A549 treated with DMSO at 1 μM for 4 hours (cell line): ENCODE data around the gene IL18BP. TPM values are rescaled to one million over a fixed set of nuclear protein-coding genes. Genes with fewer than 3 reads are reported as not detected.

ENCODE experiments used
- total RNA-seq: library from RNA; stranded (reverse); fragments of 200-300 nt; extraction: Qiagen RNA extraction; gene quantifications from 5 replicates; pipeline ENCODE4 v1.2.3, GENCODE V29; 2022; ENCODE audit warnings: low read depth

IL18BP gene
- total RNA-seq, result 3.8 to 5.8 TPM (median 5.1 TPM) in 5 replicates

GRCh38 chr11:71998649-71999310 is at the start of gene IL18BP:
IL18BP (plus strand) TSS chr11:71998909; CDS start chr11:71999985, 1,076 bp downstream.

Other genes starting within 250 kb of the IL18BP start
- not detected in 5 replicates for gene DEFB108B, start 165.7 kb upstream of the IL18BP start, total RNA-seq
- gene DEFB131B, start 120.5 kb upstream of the IL18BP start, total RNA-seq, result not detected in 5 replicates
- gene XNDC1N, start 70.3 kb upstream of the IL18BP start, total RNA-seq, result 3.2 to 4.4 TPM (median 3.9 TPM) in 5 replicates
- gene RNF121, start 69.9 kb upstream of the IL18BP start, total RNA-seq, result 56.5 to 61.4 TPM (median 59.3 TPM) in 5 replicates
- 62.5 to 80.7 TPM (median 71.1 TPM) in 5 replicates for gene NUMA1, start 81.6 kb downstream of the IL18BP start, total RNA-seq
- gene LRRC51, start 81.9 kb downstream of the IL18BP start, total RNA-seq, result 7.8 to 9.8 TPM (median 9.1 TPM) in 5 replicates
- gene LAMTOR1, start 104.4 kb downstream of the IL18BP start, total RNA-seq, result 131 to 154 TPM (median 137 TPM) in 5 replicates
- gene TOMT, start 107.0 kb downstream of the IL18BP start, total RNA-seq, result not detected in 5 replicates
- 83.1 to 88.8 TPM (median 86.7 TPM) in 5 replicates for gene ANAPC15, start 113.8 kb downstream of the IL18BP start, total RNA-seq
- 0.18 TPM in 1 of 5 replicates, not detected in the others for gene FOLR3, start 136.8 kb downstream of the IL18BP start, total RNA-seq
- gene FOLR1, start 193.2 kb downstream of the IL18BP start, total RNA-seq, result 0.10 to 0.11 TPM in 2 of 5 replicates, not detected in the others
- not detected in 5 replicates for gene FOLR2, start 217.9 kb downstream of the IL18BP start, total RNA-seq
- gene INPPL1, start 225.9 kb downstream of the IL18BP start, total RNA-seq, result 56.8 to 87.6 TPM (median 76.2 TPM) in 5 replicates
- not detected in 5 replicates for gene PHOX2A, start 245.3 kb downstream of the IL18BP start, total RNA-seq